Activated T-cell treated with anti-CD3 and anti-CD28 coated beads for 48 hours (primary cell): ENCODE results near the gene NR3C1.

Experiments used
- DNase-seq: peaks from one replicate; pipeline ENCODE4 v3.0.0-alpha.2; 2020; ENCODE audit warnings: low read depth

NR3C1 gene

GRCh38 chr5:143259254-143259605 is 144.3 kb downstream of the NR3C1 start:
- no peak for DNase-seq

GRCh38 chr5:143258559-143259253 is 144.8 kb downstream of the NR3C1 start:
- no peak for DNase-seq

- no peak for DNase-seq
These were observed 148.7 kb downstream of the NR3C1 start for GRCh38 chr5:143254819-143255218.

- no peak for DNase-seq
These were observed 151.5 kb downstream of the NR3C1 start for GRCh38 chr5:143251946-143252345.

- DNase-seq: no peak
These were observed 152.3 kb downstream of the NR3C1 start for GRCh38 chr5:143251190-143251589.

- no peak for DNase-seq
These were observed 153.6 kb downstream of the NR3C1 start for GRCh38 chr5:143249851-143250250.

- DNase-seq: no peak
These were observed 154.5 kb downstream of the NR3C1 start for GRCh38 chr5:143248822-143249579.

GRCh38 chr5:143248391-143248790 is 155.1 kb downstream of the NR3C1 start:
- DNase-seq: no peak

GRCh38 chr5:143247134-143247815 is 156.2 kb downstream of the NR3C1 start:
- DNase-seq: no peak

GRCh38 chr5:143245929-143246561 is 157.4 kb downstream of the NR3C1 start:
- DNase-seq: no peak

- no peak for DNase-seq
These were observed 158.5 kb downstream of the NR3C1 start for GRCh38 chr5:143244990-143245389.

- no peak for DNase-seq
These were observed 159.3 kb downstream of the NR3C1 start for GRCh38 chr5:143244000-143244736.

- DNase-seq: no peak
These were observed 160.4 kb downstream of the NR3C1 start for GRCh38 chr5:143243103-143243502.

- no peak for DNase-seq
These were observed 161.6 kb downstream of the NR3C1 start for GRCh38 chr5:143241892-143242291.

GRCh38 chr5:143239882-143240518 is 163.5 kb downstream of the NR3C1 start:
- no peak for DNase-seq

- DNase-seq: no peak
These were observed 164.9 kb downstream of the NR3C1 start for GRCh38 chr5:143238620-143239019.

GRCh38 chr5:143237664-143238063 is 165.8 kb downstream of the NR3C1 start:
- no peak for DNase-seq

- DNase-seq: no peak
These were observed 166.8 kb downstream of the NR3C1 start for GRCh38 chr5:143236682-143237081.

- no peak for DNase-seq
These were observed 168.1 kb downstream of the NR3C1 start for GRCh38 chr5:143235423-143235822.

- DNase-seq: no peak
These were observed 169.2 kb downstream of the NR3C1 start for GRCh38 chr5:143234162-143234842.

- no peak for DNase-seq
These were observed 170.5 kb downstream of the NR3C1 start for GRCh38 chr5:143233031-143233430.
